ENCODE measurements around the gene YPEL1. TPM values are rescaled to one million over a fixed set of nuclear protein-coding genes. Genes with fewer than 3 reads are reported as not detected.
"Not testable (repeated sequence)": the region's sequence is repeated elsewhere in the genome, so short reads cannot be mapped to it uniquely, and the experiment has no call there.

The YPEL1 gene
- total RNA-seq, 1 donor from 2014 or later, result 30.5 TPM

DNA sequence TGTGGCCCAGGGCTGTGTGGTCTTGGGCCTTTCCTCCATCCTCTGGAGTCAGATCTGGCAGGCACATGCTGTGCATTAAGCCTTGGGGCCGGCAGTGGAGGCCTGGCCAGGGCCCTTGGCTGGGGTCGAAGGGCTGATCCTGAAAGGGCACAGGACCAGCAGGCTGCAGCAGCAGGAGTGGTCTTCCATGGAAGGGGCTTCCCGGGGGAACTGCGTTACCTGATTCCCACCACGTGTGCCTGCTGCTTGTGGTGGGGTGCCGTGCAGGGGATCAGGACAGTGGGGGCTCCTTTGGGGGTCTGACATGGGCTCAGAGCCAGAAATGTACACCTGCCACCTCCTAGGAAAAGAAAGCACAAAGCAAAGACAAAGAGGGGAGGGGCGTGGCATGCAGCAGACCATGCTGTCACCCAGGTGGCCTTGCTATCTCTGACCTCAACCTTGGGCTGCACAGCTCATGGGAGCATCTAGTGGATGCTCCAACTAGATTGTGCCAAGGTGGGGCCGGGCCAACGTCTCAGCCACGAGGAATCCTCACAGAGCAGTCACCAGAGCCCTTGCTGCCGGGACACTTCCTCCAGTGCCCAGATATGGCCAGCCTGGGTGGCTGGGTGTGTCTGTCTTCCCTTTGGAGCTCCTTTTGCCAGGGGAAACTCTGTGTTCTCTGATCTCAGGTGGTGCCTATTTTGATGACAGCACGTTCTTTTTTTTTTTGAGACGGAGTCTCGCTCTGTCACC is 17.9 kb upstream of the YPEL1 start:
- no peak overlapping the region for H3K27ac Mint-ChIP-seq
- no peak overlapping the region for H3K4me3 Mint-ChIP-seq (ENCODE audit: low read depth)
- DNase-seq (ENCODE audit: low spot score, unreplicated experiment), result no peak
- TF ChIP-seq, protein P1, sequence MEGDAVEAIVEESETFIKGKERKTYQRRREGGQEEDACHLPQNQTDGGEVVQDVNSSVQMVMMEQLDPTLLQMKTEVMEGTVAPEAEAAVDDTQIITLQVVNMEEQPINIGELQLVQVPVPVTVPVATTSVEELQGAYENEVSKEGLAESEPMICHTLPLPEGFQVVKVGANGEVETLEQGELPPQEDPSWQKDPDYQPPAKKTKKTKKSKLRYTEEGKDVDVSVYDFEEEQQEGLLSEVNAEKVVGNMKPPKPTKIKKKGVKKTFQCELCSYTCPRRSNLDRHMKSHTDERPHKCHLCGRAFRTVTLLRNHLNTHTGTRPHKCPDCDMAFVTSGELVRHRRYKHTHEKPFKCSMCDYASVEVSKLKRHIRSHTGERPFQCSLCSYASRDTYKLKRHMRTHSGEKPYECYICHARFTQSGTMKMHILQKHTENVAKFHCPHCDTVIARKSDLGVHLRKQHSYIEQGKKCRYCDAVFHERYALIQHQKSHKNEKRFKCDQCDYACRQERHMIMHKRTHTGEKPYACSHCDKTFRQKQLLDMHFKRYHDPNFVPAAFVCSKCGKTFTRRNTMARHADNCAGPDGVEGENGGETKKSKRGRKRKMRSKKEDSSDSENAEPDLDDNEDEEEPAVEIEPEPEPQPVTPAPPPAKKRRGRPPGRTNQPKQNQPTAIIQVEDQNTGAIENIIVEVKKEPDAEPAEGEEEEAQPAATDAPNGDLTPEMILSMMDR (IDR thresholded peaks at IDR 0.05; ENCODE audit: unreplicated experiment), result no peak
- peaks cover 3% of the 10 kb centered on the region for H3K36me3 Mint-ChIP-seq (ENCODE audit: insufficient read depth)
- H3K4me1 Mint-ChIP-seq (ENCODE audit: low read depth), result peaks cover 14% of the 10 kb centered on the region
- H3K27me3 Mint-ChIP-seq, result no peaks in the 10 kb centered on the region
- no peaks in the 10 kb centered on the region for H3K9me3 Mint-ChIP-seq (ENCODE audit: low read depth)

DNA sequence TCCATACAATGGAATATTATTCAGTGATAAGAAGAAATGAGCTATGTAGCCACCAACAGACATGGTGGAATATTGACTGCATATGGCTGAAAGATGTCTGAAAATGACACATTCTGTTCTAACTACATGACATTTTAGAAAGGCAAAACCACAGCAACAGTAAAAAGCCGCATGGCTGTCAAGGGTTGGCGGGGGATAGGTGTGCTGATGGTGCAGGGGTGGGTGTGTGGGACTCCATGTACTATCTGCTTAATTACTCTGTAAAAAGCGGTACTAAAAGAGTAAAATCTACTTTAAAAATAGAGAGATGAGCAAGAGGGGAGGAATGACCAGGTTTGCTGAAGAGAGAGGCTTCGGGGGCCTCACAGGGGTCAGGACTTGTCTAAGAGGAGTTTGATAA is 16.7 kb upstream of the YPEL1 start:
- no peak for DNase-seq (ENCODE audit: low spot score, unreplicated experiment)
- Mint-ChIP-seq H3K4me1 (ENCODE audit: low read depth) (peaks cover 14% of the 10 kb centered on the region), H3K27me3 (no peaks in the 10 kb centered on the region), H3K36me3 (ENCODE audit: insufficient read depth) (peaks cover 2% of the 10 kb centered on the region), H3K4me3 (ENCODE audit: low read depth) (no peak overlapping the region), H3K27ac (no peak overlapping the region), H3K9me3 (ENCODE audit: low read depth) (no peaks in the 10 kb centered on the region)
- TF ChIP-seq, protein P1 (IDR thresholded peaks at IDR 0.05; ENCODE audit: unreplicated experiment), result no peak

DNA sequence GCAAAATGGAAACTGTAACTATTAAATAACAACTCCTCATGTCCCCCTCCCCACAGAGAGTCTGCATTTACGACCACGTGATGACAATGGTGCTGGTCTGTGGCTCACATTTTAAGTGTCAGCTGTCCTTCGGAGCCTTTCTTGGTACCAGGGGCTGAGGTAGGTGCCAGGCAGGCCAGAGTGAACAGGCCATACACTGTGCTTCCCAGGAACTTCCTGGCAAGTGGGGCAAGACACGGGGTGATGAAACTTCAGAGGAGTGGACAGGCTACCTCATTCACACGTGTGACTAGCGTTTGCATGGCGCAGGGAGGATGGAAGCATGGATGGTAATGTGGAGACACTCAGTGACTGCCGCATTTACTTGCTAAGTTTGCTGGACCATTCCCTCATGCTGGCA is 10.4 kb upstream of the YPEL1 start:
- no peak for DNase-seq (ENCODE audit: low spot score, unreplicated experiment)
- Mint-ChIP-seq H3K4me1 (ENCODE audit: low read depth) (no peaks in the 10 kb centered on the region), H3K27me3 (peaks cover 3% of the 10 kb centered on the region), H3K36me3 (ENCODE audit: insufficient read depth) (no peaks in the 10 kb centered on the region), H3K27ac (no peak overlapping the region), H3K9me3 (ENCODE audit: low read depth) (no peaks in the 10 kb centered on the region), H3K4me3 (ENCODE audit: low read depth) (no peak overlapping the region)
- TF ChIP-seq, protein P1 (IDR thresholded peaks at IDR 0.05; ENCODE audit: unreplicated experiment), result no peak

DNA sequence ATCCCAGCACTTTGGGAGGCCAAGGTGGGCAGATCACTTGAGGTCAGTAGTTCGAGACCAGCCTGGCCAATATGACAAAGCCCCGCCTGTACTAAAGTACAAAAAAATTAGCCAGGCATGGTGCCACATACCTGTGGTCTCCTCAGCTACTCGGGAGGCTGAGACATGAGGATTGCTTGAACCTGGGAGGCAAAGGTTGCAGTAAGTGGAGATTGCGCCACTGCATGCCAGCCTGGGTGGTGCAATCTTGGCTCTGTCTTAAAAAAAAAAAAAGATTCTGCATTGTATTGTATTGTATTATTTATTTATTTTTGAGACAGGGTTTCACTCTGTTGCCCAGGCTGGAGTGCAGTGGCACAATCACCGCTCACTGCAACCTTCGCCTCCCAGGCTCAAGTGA is 9.3 kb upstream of the YPEL1 start:
- H3K4me1 Mint-ChIP-seq (ENCODE audit: low read depth); H3K9me3 Mint-ChIP-seq (ENCODE audit: low read depth); DNase-seq (ENCODE audit: low spot score, unreplicated experiment); H3K4me3 Mint-ChIP-seq (ENCODE audit: low read depth); H3K36me3 Mint-ChIP-seq (ENCODE audit: insufficient read depth); H3K27ac Mint-ChIP-seq: not testable (repeated sequence)
- H3K27me3 Mint-ChIP-seq, result peaks cover 10% of the 10 kb centered on the region

DNA sequence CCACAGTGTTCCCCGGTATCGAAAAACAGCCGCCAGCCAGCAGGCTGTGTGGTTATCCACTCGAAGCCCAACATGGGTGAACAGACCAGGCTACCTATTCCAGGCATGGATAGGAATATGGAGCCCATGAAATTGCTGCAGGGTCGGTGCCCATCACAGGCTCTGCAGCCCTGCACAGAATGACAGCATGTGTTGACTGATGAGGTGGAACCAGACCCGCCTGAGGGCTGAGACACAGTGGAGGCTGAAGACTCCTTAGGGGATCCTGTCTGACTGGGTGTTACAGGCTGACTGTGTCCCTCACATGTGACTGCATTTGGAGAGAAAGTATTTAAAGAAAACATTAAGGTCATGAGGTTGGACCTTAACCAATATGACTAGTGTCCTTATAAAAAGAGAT is 6.2 kb upstream of the YPEL1 start:
- no peak overlapping the region for H3K27ac Mint-ChIP-seq
- peaks cover 18% of the 10 kb centered on the region for H3K27me3 Mint-ChIP-seq
- no peak for DNase-seq (ENCODE audit: low spot score, unreplicated experiment)
- no peaks in the 10 kb centered on the region for H3K36me3 Mint-ChIP-seq (ENCODE audit: insufficient read depth)
- no peaks in the 10 kb centered on the region for H3K4me1 Mint-ChIP-seq (ENCODE audit: low read depth)
- TF ChIP-seq, protein P1 (IDR thresholded peaks at IDR 0.05; ENCODE audit: unreplicated experiment), result no peak
- H3K9me3 Mint-ChIP-seq (ENCODE audit: low read depth), result no peaks in the 10 kb centered on the region
- H3K4me3 Mint-ChIP-seq (ENCODE audit: low read depth), result no peak overlapping the region

DNA sequence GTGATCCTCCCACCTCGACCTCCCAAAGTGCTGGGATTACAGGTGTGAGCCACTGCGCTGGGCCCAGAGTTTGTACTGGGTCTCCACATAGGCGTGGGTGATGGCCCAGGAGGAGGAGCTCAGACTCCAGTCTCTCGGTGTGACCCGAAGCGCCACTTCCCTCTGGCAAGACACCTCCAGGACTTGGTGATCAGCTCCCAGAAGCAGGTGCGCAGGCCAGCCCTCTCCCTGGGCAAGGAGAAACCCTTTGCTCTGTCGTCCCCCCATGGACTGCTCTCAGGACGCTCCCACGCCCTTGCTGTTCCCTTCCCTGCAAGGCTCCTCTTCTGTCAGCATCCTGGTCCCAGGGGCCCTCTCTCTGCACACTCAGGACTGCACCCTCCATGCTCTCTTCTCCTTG is 5.5 kb upstream of the YPEL1 start:
- no peaks in the 10 kb centered on the region for H3K36me3 Mint-ChIP-seq (ENCODE audit: insufficient read depth)
- TF ChIP-seq, protein P1 (IDR thresholded peaks at IDR 0.05; ENCODE audit: unreplicated experiment), result no peak
- H3K27me3 Mint-ChIP-seq, result peaks cover 18% of the 10 kb centered on the region
- H3K9me3 Mint-ChIP-seq (ENCODE audit: low read depth), result no peaks in the 10 kb centered on the region
- H3K4me3 Mint-ChIP-seq (ENCODE audit: low read depth), result no peak overlapping the region
- no peak overlapping the region for H3K27ac Mint-ChIP-seq
- no peak for DNase-seq (ENCODE audit: low spot score, unreplicated experiment)
- no peaks in the 10 kb centered on the region for H3K4me1 Mint-ChIP-seq (ENCODE audit: low read depth)

Data from progenitor cell of endocrine pancreas (in vitro differentiated cells).